ENCODE results near the gene ARHGAP40. TPM values are rescaled to one million over a fixed set of nuclear protein-coding genes. Genes with fewer than 3 reads are reported as not detected.
A peak's percentile ranks its signal among the peaks of the same experiment; 100 is the strongest.

ARHGAP40 gene
- total and polyA plus RNA-seq, 2 of the 13 experiments (the other 11 are each of a cell fraction or from before 2014, with no cell fraction given): 0.75 to 2.1 TPM

- TF ChIP-seq ZNF580 (CRISPR knock-in tag; IDR thresholded peaks at IDR 0.05; ENCODE audit: borderline replicate concordance, low read depth): no peak; the same call in 1 of the 2 replicates
- TF ChIP-seq ZFYVE20 (CRISPR knock-in tag; IDR thresholded peaks at IDR 0.05; ENCODE audit: borderline replicate concordance, low read depth): no peak
- TF ChIP-seq ZNF441 (CRISPR knock-in tag; IDR thresholded peaks at IDR 0.05; ENCODE audit: borderline replicate concordance): no peak
- TF ChIP-seq KAT2B (IDR thresholded peaks at IDR 0.05; ENCODE audit: borderline replicate concordance, low read depth, low read length): no peak
- TF ChIP-seq ZFP36L1 (CRISPR knock-in tag; IDR thresholded peaks at IDR 0.05): no peak
- 0 out of 2 replicates have a peak, but pooled peaks have one; percentile 25 for TF ChIP-seq FOSL1 (CRISPR knock-in tag; IDR thresholded peaks at IDR 0.05; ENCODE audit: borderline replicate concordance)
- TF ChIP-seq ZBTB34 (CRISPR knock-in tag; IDR thresholded peaks at IDR 0.05): no peak
- no peak for TF ChIP-seq ZNF367 (CRISPR knock-in tag; IDR thresholded peaks at IDR 0.05; ENCODE audit: borderline replicate concordance)
- TF ChIP-seq KLF6 (CRISPR knock-in tag; IDR thresholded peaks at IDR 0.05): no peak
- TF ChIP-seq ZNF136 (CRISPR knock-in tag; IDR thresholded peaks at IDR 0.05; ENCODE audit: low read depth): no peak; the same call in 1 of the 2 replicates
- 0 out of 2 replicates have a peak, but pooled peaks have one; percentile 86 for TF ChIP-seq ZFP41 (CRISPR knock-in tag; IDR thresholded peaks at IDR 0.05; ENCODE audit: borderline replicate concordance)
- peak; percentile 4; the same call in 1 of the 2 replicates for TF ChIP-seq ZNF792 (CRISPR knock-in tag; IDR thresholded peaks at IDR 0.05)
- no peak for TF ChIP-seq SRF (IDR thresholded peaks at IDR 0.05; ENCODE audit: low read depth, low read length)
- no peak for TF ChIP-seq ZC3H13 (CRISPR knock-in tag; IDR thresholded peaks at IDR 0.05)
- TF ChIP-seq ZNF570 (CRISPR knock-in tag; IDR thresholded peaks at IDR 0.05; ENCODE audit: borderline replicate concordance): no peak
- no peak for TF ChIP-seq ZFP90 (CRISPR knock-in tag; IDR thresholded peaks at IDR 0.05; ENCODE audit: borderline replicate concordance)
- TF ChIP-seq ZNF703 (CRISPR knock-in tag; IDR thresholded peaks at IDR 0.05; ENCODE audit: borderline replicate concordance): no peak
- TF ChIP-seq ZNF558 (CRISPR knock-in tag; IDR thresholded peaks at IDR 0.05; ENCODE audit: borderline replicate concordance): no peak
- no peak for TF ChIP-seq RORA (CRISPR knock-in tag; IDR thresholded peaks at IDR 0.05)
- TF ChIP-seq ZNF274 (CRISPR knock-in tag; IDR thresholded peaks at IDR 0.05): 0 out of 2 replicates have a peak, but pooled peaks have one; percentile 50
- peak; percentile 50; the same call in 1 of the 2 replicates for TF ChIP-seq ZNF333 (CRISPR knock-in tag; IDR thresholded peaks at IDR 0.05; ENCODE audit: borderline replicate concordance)
- no peak for TF ChIP-seq TBP (CRISPR knock-in tag; IDR thresholded peaks at IDR 0.05)
- TF ChIP-seq ZKSCAN1 (IDR thresholded peaks at IDR 0.05; ENCODE audit: low read length): peak; percentile 83
- no peak for TF ChIP-seq PAX8 (CRISPR knock-in tag; IDR thresholded peaks at IDR 0.05; ENCODE audit: borderline replicate concordance)
- TF ChIP-seq DNMT3B (CRISPR knock-in tag; conservative IDR thresholded peaks at IDR 0.05): no peak
- no peak for TF ChIP-seq ZNF788 (CRISPR knock-in tag; IDR thresholded peaks at IDR 0.05; ENCODE audit: borderline replicate concordance)
- peak; percentile 44; the same call in 1 of the 2 replicates for TF ChIP-seq ZNF501 (CRISPR knock-in tag; IDR thresholded peaks at IDR 0.05)
- no peak for TF ChIP-seq U2AF1 (optimal IDR thresholded peaks at IDR 0.05; ENCODE audit: low read depth, low read length)
These were observed at the start of gene ARHGAP40 (continued) for GRCh38 chr20:38601216-38602184.
